Suprapubic skin (tissue), 4 donors: ENCODE measurements around the gene BCL11A. TPM values are rescaled to one million over a fixed set of nuclear protein-coding genes. Genes with fewer than 3 reads are reported as not detected.

Experiments used
- DNase-seq, 2 donors: peaks; one replicate each; pipeline ENCODE4 v3.0.0-alpha.2; 2019; ENCODE audit warnings: low spot score in 2 of 2
- H3K27ac ChIP-seq: fragments of 200-600 bp; sonication (generic); one replicate; pipeline ENCODE4 v1.5.1; 2019
- H3K27me3 ChIP-seq: fragments of 200-600 bp; sonication (generic); one replicate; pipeline ENCODE4 v1.5.1; 2019
- H3K36me3 ChIP-seq: fragments of 200-600 bp; sonication (generic); one replicate; pipeline ENCODE4 v1.5.1; 2019
- H3K4me1 ChIP-seq: fragments of 200-600 bp; sonication (generic); one replicate; pipeline ENCODE4 v1.5.1; 2019
- H3K4me3 ChIP-seq: fragments of 200-600 bp; sonication (generic); one replicate; pipeline ENCODE4 v1.5.1; 2019; ENCODE audit warnings: mild to moderate bottlenecking
- H3K9me3 ChIP-seq: fragments of 200-600 bp; sonication (generic); one replicate; pipeline ENCODE4 v1.5.1; 2019
- EP300 ChIP-seq: sonication (generic); formaldehyde crosslinking; IDR thresholded peaks from one replicate; pipeline ENCODE4 v1.6.1; 2017; ENCODE audit warnings: antibody characterized with exemption
- POLR2A ChIP-seq, 2 donors: fragments of 450-650 bp; IDR thresholded peaks; one replicate each; pipeline ENCODE4 v1.6.1; 2017; ENCODE audit warnings: antibody characterized with exemption in 2 of 2, mild to moderate bottlenecking in 2 of 2, moderate library complexity in 2 of 2
- POLR2AphosphoS5 ChIP-seq, 3 donors: sonication (generic); formaldehyde crosslinking; IDR thresholded peaks; one replicate each; pipeline ENCODE4 v1.6.1; 2017; ENCODE audit warnings: antibody characterized with exemption in 3 of 3
- WGBS: methylation state at CpG from one replicate; pipeline ENCODE4 v1.1.5; 2018; 5-methylcytosine and 5-hydroxymethylcytosine counted together
- total RNA-seq, 4 donors: library from RNA; depleted of rRNA; stranded (reverse); fragments of >200 nt; gene quantifications; one replicate each; pipeline ENCODE4 v1.1.0, GENCODE V29; 2016
- TF ChIP-seq, protein P1 (sequence below), 2 donors: fragments of 200-600 bp in 1 of 2; fragments of 450-650 bp in 1 of 2; sonication (generic) in 1 of 2; IDR thresholded peaks; one replicate each; pipeline ENCODE4 v1.5.1; 2016 to 2019; ENCODE audit warnings: antibody characterized with exemption in 2 of 2, mild to moderate bottlenecking in 1 of 2, moderate library complexity in 1 of 2

The BCL11A gene
- total RNA-seq, 4 donors from 2014 or later = 67.1 to 222 (median 113) TPM

DNA sequence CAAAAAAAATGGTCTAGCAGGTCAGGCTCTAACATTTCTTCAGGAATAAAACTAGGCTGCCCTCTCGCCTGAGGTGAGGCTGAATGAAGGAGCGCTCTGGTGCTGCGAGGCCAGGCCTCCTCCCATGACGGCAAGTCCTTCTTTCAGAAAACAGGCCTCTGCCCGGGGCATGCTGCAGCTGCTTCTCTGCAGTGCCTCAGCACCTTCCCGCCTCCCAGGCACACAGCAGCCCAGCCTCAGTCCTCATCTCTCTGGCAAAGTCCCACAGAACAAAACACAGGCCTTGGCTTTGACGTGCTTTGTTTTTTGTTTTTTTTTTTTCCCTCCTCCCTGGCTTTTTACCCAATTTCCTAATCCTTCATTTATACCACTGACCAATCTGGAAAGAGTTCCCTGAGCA lies 74.8 kb downstream of the BCL11A start:
- no peak for TF ChIP-seq EP300
- no peak for TF ChIP-seq POLR2A (IDR thresholded peaks at IDR 0.05)
- TF ChIP-seq, protein P1, sequence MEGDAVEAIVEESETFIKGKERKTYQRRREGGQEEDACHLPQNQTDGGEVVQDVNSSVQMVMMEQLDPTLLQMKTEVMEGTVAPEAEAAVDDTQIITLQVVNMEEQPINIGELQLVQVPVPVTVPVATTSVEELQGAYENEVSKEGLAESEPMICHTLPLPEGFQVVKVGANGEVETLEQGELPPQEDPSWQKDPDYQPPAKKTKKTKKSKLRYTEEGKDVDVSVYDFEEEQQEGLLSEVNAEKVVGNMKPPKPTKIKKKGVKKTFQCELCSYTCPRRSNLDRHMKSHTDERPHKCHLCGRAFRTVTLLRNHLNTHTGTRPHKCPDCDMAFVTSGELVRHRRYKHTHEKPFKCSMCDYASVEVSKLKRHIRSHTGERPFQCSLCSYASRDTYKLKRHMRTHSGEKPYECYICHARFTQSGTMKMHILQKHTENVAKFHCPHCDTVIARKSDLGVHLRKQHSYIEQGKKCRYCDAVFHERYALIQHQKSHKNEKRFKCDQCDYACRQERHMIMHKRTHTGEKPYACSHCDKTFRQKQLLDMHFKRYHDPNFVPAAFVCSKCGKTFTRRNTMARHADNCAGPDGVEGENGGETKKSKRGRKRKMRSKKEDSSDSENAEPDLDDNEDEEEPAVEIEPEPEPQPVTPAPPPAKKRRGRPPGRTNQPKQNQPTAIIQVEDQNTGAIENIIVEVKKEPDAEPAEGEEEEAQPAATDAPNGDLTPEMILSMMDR (IDR thresholded peaks at IDR 0.05) = no peak
- TF ChIP-seq POLR2AphosphoS5 (IDR thresholded peaks at IDR 0.05) = no peak
- no peaks in the 10 kb centered on the region for H3K36me3 ChIP-seq
- H3K4me3 ChIP-seq = no peak overlapping the region
- peak overlapping the region; percentile 91 for H3K27ac ChIP-seq
- H3K27me3 ChIP-seq = no peaks in the 10 kb centered on the region
- H3K9me3 ChIP-seq = no peaks in the 10 kb centered on the region
- peaks cover 46% of the 10 kb centered on the region for H3K4me1 ChIP-seq
- WGBS = 49% methylated on average over 7 of the region's 7 CpGs
- DNase-seq = no peak

DNA sequence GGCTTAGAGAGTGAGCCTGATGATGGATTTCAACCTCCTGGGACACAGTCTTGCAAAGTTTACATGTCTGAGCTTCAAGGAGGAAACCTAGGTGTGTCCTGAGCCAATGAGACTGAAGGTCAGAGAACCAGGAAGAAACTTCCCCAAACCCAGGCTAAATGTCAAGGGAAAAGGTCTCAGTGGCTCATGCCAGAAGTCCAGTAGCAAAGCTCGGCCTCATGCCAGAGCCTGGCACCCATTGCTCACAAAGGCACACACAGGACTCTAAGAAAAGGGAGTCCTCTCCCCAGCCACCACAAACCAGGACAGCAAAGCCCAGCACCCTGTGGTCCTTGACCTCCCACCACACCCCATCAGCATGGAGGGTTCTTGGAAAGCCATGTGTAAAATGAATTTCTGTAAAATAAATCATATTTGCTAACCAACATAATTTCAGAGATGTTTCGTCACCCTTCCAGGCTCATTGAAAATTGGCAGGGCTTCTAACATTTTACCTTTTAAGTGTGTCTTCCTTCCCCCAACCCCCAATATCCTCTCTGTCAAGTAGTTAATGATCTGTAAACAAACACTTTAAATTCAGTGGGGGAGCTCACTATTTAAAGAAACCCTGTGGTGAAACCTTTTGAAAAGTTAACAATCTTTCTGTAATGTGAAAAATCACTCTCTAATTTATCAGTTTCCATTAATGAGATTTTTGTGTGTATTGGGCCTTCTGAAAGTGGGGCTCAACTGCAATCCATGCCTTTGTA lies 77.1 kb downstream of the BCL11A start:
- H3K36me3 ChIP-seq = no peaks in the 10 kb centered on the region
- no peak overlapping the region for H3K27ac ChIP-seq
- peaks cover 45% of the 10 kb centered on the region for H3K4me1 ChIP-seq
- H3K27me3 ChIP-seq = no peaks in the 10 kb centered on the region
- TF ChIP-seq POLR2A (IDR thresholded peaks at IDR 0.05) (no peak), POLR2AphosphoS5 (IDR thresholded peaks at IDR 0.05) (no peak), EP300 (no peak)
- TF ChIP-seq, protein P1 (IDR thresholded peaks at IDR 0.05) = no peak
- H3K9me3 ChIP-seq = no peaks in the 10 kb centered on the region
- DNase-seq = no peak
- H3K4me3 ChIP-seq = no peak overlapping the region
- 57% methylated on average over 2 of the region's 2 CpGs for WGBS

DNA sequence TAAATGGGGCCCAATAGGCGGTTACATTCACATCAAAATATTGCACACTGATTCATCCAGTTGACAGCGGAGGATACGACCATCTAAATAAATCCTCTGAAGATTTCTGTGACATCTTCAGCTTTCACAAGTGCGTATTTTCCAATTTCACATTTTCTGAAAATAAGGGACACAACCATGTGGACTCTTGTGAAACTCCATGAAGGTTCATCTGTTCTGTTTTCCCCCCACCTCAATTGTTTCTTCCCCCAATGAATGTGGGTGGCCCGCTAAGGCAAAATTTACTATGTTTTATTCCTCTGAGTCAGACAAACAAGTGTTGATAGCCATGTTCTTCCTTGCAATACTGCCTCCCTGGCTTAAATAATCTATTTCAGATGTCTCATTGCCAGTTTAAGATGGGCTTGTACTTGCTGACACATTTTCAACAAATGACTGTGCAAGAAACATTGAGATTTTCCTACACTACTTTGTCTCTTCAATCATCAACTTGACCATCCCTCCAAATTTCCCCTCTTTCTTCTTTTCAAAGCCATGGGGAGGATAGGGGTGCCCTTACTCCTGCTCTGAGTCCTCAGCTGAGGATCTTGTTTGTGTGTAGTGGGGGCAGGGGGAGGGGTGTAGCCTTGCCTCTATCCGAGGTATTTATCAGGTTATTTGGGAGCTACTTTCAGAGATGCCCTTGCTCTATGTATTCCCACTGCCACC lies 78.2 kb downstream of the BCL11A start:
- no peak overlapping the region for H3K4me3 ChIP-seq
- no peaks in the 10 kb centered on the region for H3K27me3 ChIP-seq
- no peak overlapping the region for H3K27ac ChIP-seq
- TF ChIP-seq, protein P1 (IDR thresholded peaks at IDR 0.05) = no peak
- TF ChIP-seq EP300 (no peak), POLR2A (IDR thresholded peaks at IDR 0.05) (no peak), POLR2AphosphoS5 (IDR thresholded peaks at IDR 0.05) (no peak)
- H3K4me1 ChIP-seq = peaks cover 37% of the 10 kb centered on the region
- DNase-seq = no peak
- 86% methylated on average over 6 of the region's 6 CpGs for WGBS
- no peaks in the 10 kb centered on the region for H3K9me3 ChIP-seq
- H3K36me3 ChIP-seq = no peaks in the 10 kb centered on the region

DNA sequence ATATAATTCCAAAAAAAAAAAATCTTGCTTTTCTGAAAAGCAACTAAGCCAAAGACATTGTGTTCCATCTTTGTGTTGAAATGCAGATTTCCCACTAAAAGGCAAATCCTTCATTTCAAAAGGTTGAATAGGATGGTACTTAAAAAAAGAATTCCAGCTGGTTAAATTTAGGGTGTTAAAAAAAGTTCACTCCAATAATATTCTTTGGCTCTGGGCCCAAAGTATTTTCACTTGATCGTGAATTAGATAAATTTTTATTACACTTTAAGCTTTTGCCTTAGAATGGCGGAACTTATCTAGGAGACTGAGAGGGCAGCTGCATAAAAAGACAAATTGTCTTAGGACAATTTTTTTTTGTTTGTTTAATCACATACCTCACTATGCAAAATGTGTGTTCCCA lies 79.2 kb downstream of the BCL11A start:
- H3K4me1 ChIP-seq = peaks cover 28% of the 10 kb centered on the region
- 43% methylated on average over 2 of the region's 2 CpGs for whole genome bisulfite sequencing

More for the DNA sequence above, 79.2 kb downstream of the BCL11A start:
- H3K36me3 ChIP-seq = no peaks in the 10 kb centered on the region
- no peak overlapping the region for H3K27ac ChIP-seq
- H3K4me3 ChIP-seq = no peak overlapping the region
- H3K27me3 ChIP-seq = no peaks in the 10 kb centered on the region
- TF ChIP-seq EP300 (no peak), POLR2AphosphoS5 (IDR thresholded peaks at IDR 0.05) (no peak), POLR2A (IDR thresholded peaks at IDR 0.05) (no peak)
- TF ChIP-seq, protein P1 (IDR thresholded peaks at IDR 0.05) = no peak
- no peaks in the 10 kb centered on the region for H3K9me3 ChIP-seq
- no peak for DNase-seq
